Measurements from ENCODE around the gene DNM2.
A peak's percentile ranks its signal among the peaks of the same experiment; 100 is the strongest.

DNM2 gene

DNA sequence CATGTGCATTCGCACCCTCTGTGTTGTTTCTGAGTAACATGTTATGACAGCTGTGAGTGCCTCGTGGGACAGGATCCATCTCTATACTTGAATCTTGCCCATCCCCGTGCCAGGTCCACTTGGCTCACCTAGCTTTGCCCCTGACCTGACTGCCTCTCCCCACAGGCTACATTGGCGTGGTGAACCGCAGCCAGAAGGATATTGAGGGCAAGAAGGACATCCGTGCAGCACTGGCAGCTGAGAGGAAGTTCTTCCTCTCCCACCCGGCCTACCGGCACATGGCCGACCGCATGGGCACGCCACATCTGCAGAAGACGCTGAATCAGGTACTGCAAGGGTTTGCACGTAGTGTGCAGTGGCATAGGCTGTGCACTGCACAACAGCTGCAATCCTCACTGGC, 64.9 kb downstream of the DNM2 start:
- H3K27me3 ChIP-seq (replicated peaks in 2 of 5; ENCODE audit: control insufficient read depth in 4 of 5, insufficient read depth in 5 of 5, low read length in 4 of 5): no peaks in the 10 kb centered on the region
- H3K36me3 ChIP-seq (ENCODE audit: control insufficient read depth in 4 of 4, insufficient read depth in 4 of 4, low read length in 3 of 4): peaks cover 9 to 63% (median 52%) of the 10 kb centered on the region in 4 experiments
- peaks cover 3 to 36% (median 19%) of the 10 kb centered on the region in 4 experiments for H3K4me1 ChIP-seq (ENCODE audit: control extremely low read depth in 1 of 4, control insufficient read depth in 4 of 4, insufficient read depth in 4 of 4, low read length in 3 of 4)
- no peaks in the 10 kb centered on the region for H3K9me3 ChIP-seq (ENCODE audit: control extremely low read depth in 1 of 5, control insufficient read depth in 4 of 5, insufficient read depth in 2 of 5, low read depth in 1 of 5, low read length in 4 of 5)
- no peak overlapping the region for H3K4me3 ChIP-seq (ENCODE audit: control insufficient read depth in 1 of 7, extremely low read depth in 1 of 7, insufficient read depth in 4 of 7, low read depth in 2 of 7, low read length in 6 of 7)
- POLR2A ChIA-PET: no interaction called here
- H3K27ac ChIP-seq (ENCODE audit: insufficient read depth in 1 of 2, low read depth in 1 of 2, low read length in 2 of 2, poor library complexity in 1 of 2, severe bottlenecking in 2 of 2): no peak overlapping the region
- DNase-seq: no peak
- WGBS (ENCODE audit: insufficient coverage): 98% methylated on average over 12 of the region's 13 CpGs
- CTCF ChIA-PET: interaction anchor here (1.5 kb wide), 1 partner anchor 38 kb away, joined by 3 read pairs; no protein-coding TSS in a partner anchor

- ChIA-PET CTCF (interaction anchor here (0.8 to 1.6 kb wide), 5 partner anchors 10 to 80 kb away, joined by 3 to 6 read pairs (median 3); partner anchors contain the start of gene DNM2), POLR2A (interaction anchor here (0.6 kb wide), 1 partner anchor 61 kb away, joined by 7 read pairs; no protein-coding TSS in a partner anchor)
- peak overlapping the region in 1 of 2 experiments; percentile 68 for H3K27ac ChIP-seq (ENCODE audit: insufficient read depth in 1 of 2, low read depth in 1 of 2, low read length in 2 of 2, poor library complexity in 1 of 2, severe bottlenecking in 2 of 2)
These were observed 66.4 kb downstream of the DNM2 start for GRCh38 chr19:10784257-10784656.

DNA sequence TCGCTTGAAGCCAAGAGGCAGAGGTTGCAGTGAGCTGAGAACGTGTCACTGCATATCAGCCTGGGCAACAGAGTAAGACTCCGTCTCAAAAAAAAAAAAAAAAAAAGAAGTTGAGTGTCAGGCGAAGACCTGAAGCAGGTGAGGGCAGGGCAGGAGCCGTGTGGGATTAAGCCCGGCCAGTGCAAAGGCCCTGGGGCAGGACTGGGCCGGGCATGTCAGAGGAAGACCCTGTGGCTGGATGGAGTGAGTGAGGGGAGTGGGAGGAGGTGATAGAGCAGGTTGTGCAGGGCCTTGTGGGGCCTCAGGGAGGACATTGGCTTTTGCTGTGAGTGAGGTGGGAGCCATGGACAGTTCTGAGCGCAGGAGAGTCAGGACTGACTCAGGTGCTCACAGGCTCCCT, 70.3 kb downstream of the DNM2 start:
- no peaks in the 10 kb centered on the region for H3K9me3 ChIP-seq (ENCODE audit: control extremely low read depth in 1 of 5, control insufficient read depth in 4 of 5, insufficient read depth in 2 of 5, low read depth in 1 of 5, low read length in 4 of 5)
- peaks cover 0 to 10% (median 9%) of the 10 kb centered on the region in 4 experiments for H3K4me1 ChIP-seq (ENCODE audit: control extremely low read depth in 1 of 4, control insufficient read depth in 4 of 4, insufficient read depth in 4 of 4, low read length in 3 of 4)
- H3K36me3 ChIP-seq (ENCODE audit: control insufficient read depth in 4 of 4, insufficient read depth in 4 of 4, low read length in 3 of 4): peaks cover 9 to 65% (median 51%) of the 10 kb centered on the region in 4 experiments
- no peaks in the 10 kb centered on the region for H3K27me3 ChIP-seq (replicated peaks in 2 of 5; ENCODE audit: control insufficient read depth in 4 of 5, insufficient read depth in 5 of 5, low read length in 4 of 5)
- ChIA-PET CTCF (interaction anchor here (0.6 to 1.1 kb wide), 2 partner anchors 12 to 16 kb away, joined by 3 to 4 read pairs; no protein-coding TSS in a partner anchor), POLR2A (no interaction called here)
- WGBS (ENCODE audit: insufficient coverage): 94% methylated on average over 7 of the region's 8 CpGs
- H3K27ac ChIP-seq (ENCODE audit: insufficient read depth in 1 of 2, low read depth in 1 of 2, low read length in 2 of 2, poor library complexity in 1 of 2, severe bottlenecking in 2 of 2): no peak overlapping the region
- H3K4me3 ChIP-seq (ENCODE audit: control insufficient read depth in 1 of 7, extremely low read depth in 1 of 7, insufficient read depth in 4 of 7, low read depth in 2 of 7, low read length in 6 of 7): no peak overlapping the region
- no peak for DNase-seq

More at GRCh38 chr19:10784257-10784656, 66.4 kb downstream of the DNM2 start:
- peaks cover 3 to 33% (median 19%) of the 10 kb centered on the region in 4 experiments for H3K4me1 ChIP-seq (ENCODE audit: control extremely low read depth in 1 of 4, control insufficient read depth in 4 of 4, insufficient read depth in 4 of 4, low read length in 3 of 4)
- peak; percentile 28 to 39 (median 37) for DNase-seq
- 9% methylated on average over 8 of the region's 10 CpGs for WGBS (ENCODE audit: insufficient coverage)
- H3K4me3 ChIP-seq (ENCODE audit: control insufficient read depth in 1 of 7, extremely low read depth in 1 of 7, insufficient read depth in 4 of 7, low read depth in 2 of 7, low read length in 6 of 7): peak overlapping the region in 3 of 7 experiments; percentile 2 to 25 (median 20)
- H3K27me3 ChIP-seq (replicated peaks in 2 of 5; ENCODE audit: control insufficient read depth in 4 of 5, insufficient read depth in 5 of 5, low read length in 4 of 5): no peaks in the 10 kb centered on the region
- peaks cover 9 to 65% (median 58%) of the 10 kb centered on the region in 4 experiments for H3K36me3 ChIP-seq (ENCODE audit: control insufficient read depth in 4 of 4, insufficient read depth in 4 of 4, low read length in 3 of 4)
- H3K9me3 ChIP-seq (ENCODE audit: control extremely low read depth in 1 of 5, control insufficient read depth in 4 of 5, insufficient read depth in 2 of 5, low read depth in 1 of 5, low read length in 4 of 5): no peaks in the 10 kb centered on the region

GRCh38 chr19:10789866-10790265, 72.0 kb downstream of the DNM2 start:
- ChIA-PET CTCF (no interaction called here), POLR2A (no interaction called here)
- peaks cover 11 to 79% (median 58%) of the 10 kb centered on the region in 4 experiments for H3K36me3 ChIP-seq (ENCODE audit: control insufficient read depth in 4 of 4, insufficient read depth in 4 of 4, low read length in 3 of 4)
- H3K4me3 ChIP-seq (ENCODE audit: control insufficient read depth in 1 of 7, extremely low read depth in 1 of 7, insufficient read depth in 4 of 7, low read depth in 2 of 7, low read length in 6 of 7): no peak overlapping the region
- no peaks in the 10 kb centered on the region for H3K9me3 ChIP-seq (ENCODE audit: control extremely low read depth in 1 of 5, control insufficient read depth in 4 of 5, insufficient read depth in 2 of 5, low read depth in 1 of 5, low read length in 4 of 5)
- 96% methylated on average over 9 of the region's 10 CpGs for WGBS (ENCODE audit: insufficient coverage)
- DNase-seq: no peak
- no peaks in the 10 kb centered on the region for H3K4me1 ChIP-seq (ENCODE audit: control extremely low read depth in 1 of 4, control insufficient read depth in 4 of 4, insufficient read depth in 4 of 4, low read length in 3 of 4)
- H3K27ac ChIP-seq (ENCODE audit: insufficient read depth in 1 of 2, low read depth in 1 of 2, low read length in 2 of 2, poor library complexity in 1 of 2, severe bottlenecking in 2 of 2): no peak overlapping the region
- H3K27me3 ChIP-seq (replicated peaks in 2 of 5; ENCODE audit: control insufficient read depth in 4 of 5, insufficient read depth in 5 of 5, low read length in 4 of 5): no peaks in the 10 kb centered on the region

GRCh38 chr19:10796653-10797052, 78.8 kb downstream of the DNM2 start:
- no peaks in the 10 kb centered on the region for H3K4me1 ChIP-seq (ENCODE audit: control extremely low read depth in 1 of 4, control insufficient read depth in 4 of 4, insufficient read depth in 4 of 4, low read length in 3 of 4)
- no peak overlapping the region for H3K27ac ChIP-seq (ENCODE audit: insufficient read depth in 1 of 2, low read depth in 1 of 2, low read length in 2 of 2, poor library complexity in 1 of 2, severe bottlenecking in 2 of 2)
- no peak for DNase-seq
- no peaks in the 10 kb centered on the region for H3K9me3 ChIP-seq (ENCODE audit: control extremely low read depth in 1 of 5, control insufficient read depth in 4 of 5, insufficient read depth in 2 of 5, low read depth in 1 of 5, low read length in 4 of 5)
- H3K4me3 ChIP-seq (ENCODE audit: control insufficient read depth in 1 of 7, extremely low read depth in 1 of 7, insufficient read depth in 4 of 7, low read depth in 2 of 7, low read length in 6 of 7): no peak overlapping the region
- H3K36me3 ChIP-seq (ENCODE audit: control insufficient read depth in 4 of 4, insufficient read depth in 4 of 4, low read length in 3 of 4): peaks cover 8 to 77% (median 58%) of the 10 kb centered on the region in 4 experiments
- ChIA-PET CTCF (interaction anchor here (1.3 kb wide), 1 partner anchor 9 kb away, joined by 5 read pairs; no protein-coding TSS in a partner anchor), POLR2A (no interaction called here)
- 95% methylated on average over 19 of the region's 19 CpGs for WGBS (ENCODE audit: insufficient coverage)
- H3K27me3 ChIP-seq (replicated peaks in 2 of 5; ENCODE audit: control insufficient read depth in 4 of 5, insufficient read depth in 5 of 5, low read length in 4 of 5): no peaks in the 10 kb centered on the region

DNA sequence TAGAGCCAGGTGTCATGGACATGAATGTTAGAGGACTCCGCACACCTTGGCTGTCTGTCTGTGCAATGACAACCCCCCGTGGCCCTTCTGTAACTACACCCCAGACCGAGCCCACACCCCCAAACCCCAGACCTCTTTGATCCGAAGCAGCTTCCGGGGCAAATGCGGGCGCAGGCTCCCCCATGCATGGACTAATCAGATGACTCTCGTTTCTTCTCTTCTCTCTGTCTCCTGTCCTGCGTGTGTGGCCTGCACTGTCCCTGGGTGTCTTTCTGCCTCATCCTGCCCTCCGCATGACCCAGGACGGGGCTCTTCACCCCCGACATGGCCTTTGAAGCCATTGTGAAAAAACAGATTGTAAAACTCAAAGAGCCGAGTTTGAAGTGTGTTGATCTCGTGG, 79.2 kb downstream of the DNM2 start:
- no peaks in the 10 kb centered on the region for H3K27me3 ChIP-seq (replicated peaks in 2 of 5; ENCODE audit: control insufficient read depth in 4 of 5, insufficient read depth in 5 of 5, low read length in 4 of 5)
- POLR2A ChIA-PET: no interaction called here
- WGBS (ENCODE audit: insufficient coverage): 99% methylated on average over 13 of the region's 14 CpGs
- peaks cover 12 to 76% (median 58%) of the 10 kb centered on the region in 4 experiments for H3K36me3 ChIP-seq (ENCODE audit: control insufficient read depth in 4 of 4, insufficient read depth in 4 of 4, low read length in 3 of 4)
- no peak overlapping the region for H3K27ac ChIP-seq (ENCODE audit: insufficient read depth in 1 of 2, low read depth in 1 of 2, low read length in 2 of 2, poor library complexity in 1 of 2, severe bottlenecking in 2 of 2)
- H3K9me3 ChIP-seq (ENCODE audit: control extremely low read depth in 1 of 5, control insufficient read depth in 4 of 5, insufficient read depth in 2 of 5, low read depth in 1 of 5, low read length in 4 of 5): no peaks in the 10 kb centered on the region
- H3K4me1 ChIP-seq (ENCODE audit: control extremely low read depth in 1 of 4, control insufficient read depth in 4 of 4, insufficient read depth in 4 of 4, low read length in 3 of 4): no peaks in the 10 kb centered on the region
- CTCF ChIA-PET: no interaction called here
- DNase-seq: no peak
- H3K4me3 ChIP-seq (ENCODE audit: control insufficient read depth in 1 of 7, extremely low read depth in 1 of 7, insufficient read depth in 4 of 7, low read depth in 2 of 7, low read length in 6 of 7): no peak overlapping the region

- WGBS (ENCODE audit: insufficient coverage): 94% methylated on average over 19 of the region's 19 CpGs
- Histone ChIP-seq H3K27ac (ENCODE audit: insufficient read depth in 1 of 2, low read depth in 1 of 2, low read length in 2 of 2, poor library complexity in 1 of 2, severe bottlenecking in 2 of 2) (peak overlapping the region in 1 of 2 experiments; percentile 32), H3K4me3 (ENCODE audit: control insufficient read depth in 1 of 7, extremely low read depth in 1 of 7, insufficient read depth in 4 of 7, low read depth in 2 of 7, low read length in 6 of 7) (no peak overlapping the region), H3K4me1 (ENCODE audit: control extremely low read depth in 1 of 4, control insufficient read depth in 4 of 4, insufficient read depth in 4 of 4, low read length in 3 of 4) (no peaks in the 10 kb centered on the region), H3K9me3 (ENCODE audit: control extremely low read depth in 1 of 5, control insufficient read depth in 4 of 5, insufficient read depth in 2 of 5, low read depth in 1 of 5, low read length in 4 of 5) (no peaks in the 10 kb centered on the region), H3K36me3 (ENCODE audit: control insufficient read depth in 4 of 4, insufficient read depth in 4 of 4, low read length in 3 of 4) (peaks cover 15 to 81% (median 63%) of the 10 kb centered on the region in 4 experiments), H3K27me3 (replicated peaks in 2 of 5; ENCODE audit: control insufficient read depth in 4 of 5, insufficient read depth in 5 of 5, low read length in 4 of 5) (no peaks in the 10 kb centered on the region)
- CTCF ChIA-PET: no interaction called here
- POLR2A ChIA-PET: no interaction called here
- no peak for DNase-seq
These were observed 79.8 kb downstream of the DNM2 start for GRCh38 chr19:10797541-10798256.
